Tibial nerve (tissue), 4 donors: ENCODE measurements around the gene SMIM32.

ENCODE experiments used
- CTCF ChIP-seq, 5 experiments: fragments of 200-600 bp in 3 of 5; fragments of 450-650 bp in 2 of 5; sonication (generic) in 3 of 5; IDR thresholded peaks; one replicate each; pipeline ENCODE4 v1.5.1; 2016 to 2019; ENCODE audit warnings: antibody characterized with exemption in 5 of 5, mild to moderate bottlenecking in 3 of 5, moderate library complexity in 2 of 5
- EP300 ChIP-seq, 2 donors: sonication (generic); formaldehyde crosslinking; IDR thresholded peaks; one replicate each; pipeline ENCODE4 v1.6.1; 2017; ENCODE audit warnings: antibody characterized with exemption in 2 of 2, mild to moderate bottlenecking in 1 of 2
- POLR2A ChIP-seq, 2 donors: fragments of 450-650 bp; IDR thresholded peaks; one replicate each; pipeline ENCODE4 v1.6.1; 2017; ENCODE audit warnings: antibody characterized with exemption in 2 of 2, mild to moderate bottlenecking in 2 of 2, moderate library complexity in 2 of 2

DNA sequence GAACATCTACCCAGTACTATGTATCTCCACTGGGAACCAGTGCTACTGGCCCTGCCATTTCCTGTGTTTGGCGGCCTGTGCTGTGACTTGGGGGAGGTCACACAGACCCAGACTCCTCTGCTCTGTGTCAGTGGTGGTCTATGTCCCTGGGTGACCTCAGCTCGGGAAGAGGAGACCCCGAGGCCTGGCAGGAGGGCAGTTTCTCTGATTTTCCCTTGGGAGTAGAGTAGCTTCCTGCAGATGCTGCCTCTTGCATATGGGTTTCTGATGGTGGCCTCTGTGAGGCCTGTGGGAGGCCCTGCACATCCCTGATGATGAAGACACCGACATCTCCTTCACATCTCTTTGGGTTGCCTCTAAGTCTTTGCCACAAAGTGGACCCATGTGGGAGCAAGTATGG is 13.0 kb upstream of the SMIM32 start:
- TF ChIP-seq CTCF (IDR thresholded peaks at IDR 0.05): no peak
- no peak for TF ChIP-seq POLR2A (IDR thresholded peaks at IDR 0.05)
- TF ChIP-seq EP300 (IDR thresholded peaks at IDR 0.05): no peak
